Testis (tissue), 3 donors: ENCODE measurements around the gene C2CD4A. TPM values are rescaled to one million over a fixed set of nuclear protein-coding genes. Genes with fewer than 3 reads are reported as not detected.

ENCODE experiments used
- DNase-seq: peaks from one replicate; pipeline ENCODE4 v3.0.0-alpha.2; 2019
- H3K27ac ChIP-seq, 2 donors: fragments of 200-600 bp; sonication (generic); one replicate each; pipeline ENCODE4 v1.5.1; 2019
- H3K27me3 ChIP-seq: fragments of 200-600 bp; sonication (generic); one replicate; pipeline ENCODE4 v1.5.1; 2019
- H3K36me3 ChIP-seq: fragments of 200-600 bp; sonication (generic); one replicate; pipeline ENCODE4 v1.5.1; 2017; ENCODE audit warnings: low read depth; ENCODE audit errors: missing control alignments
- H3K4me1 ChIP-seq: fragments of 200-600 bp; sonication (generic); one replicate; pipeline ENCODE4 v1.5.1; 2019
- H3K4me3 ChIP-seq, 2 donors: fragments of 200-600 bp; sonication (generic); one replicate each; pipeline ENCODE4 v1.5.1; 2017 to 2019
- H3K9me3 ChIP-seq: fragments of 200-600 bp; sonication (generic); one replicate; pipeline ENCODE4 v1.5.1; 2017
- CTCF ChIP-seq, 3 experiments: fragments of 450-650 bp in 2 of 3; fragments of 200-600 bp in 1 of 3; sonication (generic) in 1 of 3; IDR thresholded peaks; one replicate each; pipeline ENCODE4 v1.5.1; 2016 to 2019; ENCODE audit warnings: antibody characterized with exemption in 3 of 3, mild to moderate bottlenecking in 2 of 3, moderate library complexity in 1 of 3
- POLR2A ChIP-seq: fragments of 450-650 bp; IDR thresholded peaks from one replicate; pipeline ENCODE4 v1.6.1; 2017; ENCODE audit warnings: antibody characterized with exemption, mild to moderate bottlenecking, moderate library complexity
- WGBS, 2 donors: methylation state at CpG; one replicate each; pipeline ENCODE4 v1.1.5; 2018; 5-methylcytosine and 5-hydroxymethylcytosine counted together
- intact Hi-C: fragments of 100-400 bp; cut with DNase I; formaldehyde crosslinking; loops from one replicate; pipeline ENCODE4 v1.15.1; 2023; ENCODE audit warnings: low total_unique reads
- polyA plus RNA-seq: library from polyadenylated mRNA; stranded (reverse); fragments of 350-450 nt; fragmentation: Illumina TruSeq; extraction: RNeasy Lipid Tissue Mini Kit (QIAGEN cat#74804); gene quantifications from one replicate; pipeline ENCODE4 v1.2.3, GENCODE V29; 2014; ENCODE audit warnings: low read depth, low replicate concordance; ENCODE audit not compliant: insufficient read depth
- total RNA-seq, 2 donors: library from RNA; depleted of rRNA; stranded (reverse); fragments of >200 nt; gene quantifications; one replicate each; pipeline ENCODE4 v1.2.3, GENCODE V29; 2016

C2CD4A gene
- total and polyA plus RNA-seq, 3 donors from 2014 or later = 0.08 to 0.39 (median 0.12) TPM

GRCh38 chr15:62027263-62027565 is 39.6 kb upstream of the C2CD4A start:
- H3K27ac ChIP-seq = no peak overlapping the region
- no peaks in the 10 kb centered on the region for H3K9me3 ChIP-seq
- no peak overlapping the region for H3K4me3 ChIP-seq
- intact Hi-C loops = no loop called here
- 57 to 77% methylated on average over 3 of the region's 3 CpGs for WGBS, 2 donors
- H3K36me3 ChIP-seq = no peaks in the 10 kb centered on the region
- no peak for DNase-seq
- no peaks in the 10 kb centered on the region for H3K27me3 ChIP-seq
- no peaks in the 10 kb centered on the region for H3K4me1 ChIP-seq
- TF ChIP-seq CTCF (IDR thresholded peaks at IDR 0.05) (no peak), POLR2A (no peak)

- no peak for DNase-seq
- Histone ChIP-seq H3K4me3 (no peak overlapping the region), H3K36me3 (no peaks in the 10 kb centered on the region), H3K27ac (no peak overlapping the region), H3K27me3 (no peaks in the 10 kb centered on the region), H3K9me3 (no peaks in the 10 kb centered on the region), H3K4me1 (no peaks in the 10 kb centered on the region)
- no peak for TF ChIP-seq CTCF (IDR thresholded peaks at IDR 0.05)
- TF ChIP-seq POLR2A = no peak
- whole genome bisulfite sequencing, 2 donors = 89 to 93% methylated on average over 5 of the region's 5 CpGs
- intact Hi-C loops = no loop called here
Measured at GRCh38 chr15:62027916-62028315, 38.9 kb upstream of the C2CD4A start.

- 78% methylated on average over 2 of the region's 2 CpGs for WGBS, 2 donors
- Histone ChIP-seq H3K9me3 (no peaks in the 10 kb centered on the region), H3K4me1 (no peaks in the 10 kb centered on the region), H3K36me3 (no peaks in the 10 kb centered on the region), H3K4me3 (no peak overlapping the region), H3K27ac (no peak overlapping the region), H3K27me3 (no peaks in the 10 kb centered on the region)
- no peak for DNase-seq
- intact Hi-C loops = no loop called here
- TF ChIP-seq CTCF (IDR thresholded peaks at IDR 0.05) (no peak), POLR2A (no peak)
Measured at GRCh38 chr15:62035256-62035924, 31.4 kb upstream of the C2CD4A start.

- Histone ChIP-seq H3K9me3 (no peaks in the 10 kb centered on the region), H3K27me3 (no peaks in the 10 kb centered on the region), H3K4me3 (no peak overlapping the region), H3K27ac (no peak overlapping the region), H3K4me1 (no peaks in the 10 kb centered on the region), H3K36me3 (no peaks in the 10 kb centered on the region)
- DNase-seq = no peak
- TF ChIP-seq POLR2A (no peak), CTCF (IDR thresholded peaks at IDR 0.05) (no peak)
- WGBS, 2 donors = 85 to 88% methylated on average over 5 of the region's 5 CpGs
- intact Hi-C loops = no loop called here
Measured at GRCh38 chr15:62046078-62046743, 20.6 kb upstream of the C2CD4A start.
